Gastrocnemius medialis (tissue), 4 donors: ENCODE data around the gene HOXA9.

Experiments used
- POLR2A ChIP-seq, 2 donors: fragments of 450-650 bp; IDR thresholded peaks; one replicate each; pipeline ENCODE4 v1.6.1; 2017; ENCODE audit warnings: antibody characterized with exemption in 2 of 2, mild to moderate bottlenecking in 2 of 2, moderate library complexity in 2 of 2
- TF ChIP-seq, protein P1 (sequence below), 5 experiments: fragments of 450-650 bp in 3 of 5; fragments of 200-600 bp in 2 of 5; sonication (generic) in 2 of 5; IDR thresholded peaks in 4 of 5; conservative IDR thresholded peaks in 1 of 5; 1 replicate in 4 of 5; 2 replicates in 1 of 5; pipeline ENCODE4 v1.5.1; 2016 to 2019; ENCODE audit warnings: antibody characterized with exemption in 5 of 5, mild to moderate bottlenecking in 3 of 5, moderate library complexity in 3 of 5

DNA sequence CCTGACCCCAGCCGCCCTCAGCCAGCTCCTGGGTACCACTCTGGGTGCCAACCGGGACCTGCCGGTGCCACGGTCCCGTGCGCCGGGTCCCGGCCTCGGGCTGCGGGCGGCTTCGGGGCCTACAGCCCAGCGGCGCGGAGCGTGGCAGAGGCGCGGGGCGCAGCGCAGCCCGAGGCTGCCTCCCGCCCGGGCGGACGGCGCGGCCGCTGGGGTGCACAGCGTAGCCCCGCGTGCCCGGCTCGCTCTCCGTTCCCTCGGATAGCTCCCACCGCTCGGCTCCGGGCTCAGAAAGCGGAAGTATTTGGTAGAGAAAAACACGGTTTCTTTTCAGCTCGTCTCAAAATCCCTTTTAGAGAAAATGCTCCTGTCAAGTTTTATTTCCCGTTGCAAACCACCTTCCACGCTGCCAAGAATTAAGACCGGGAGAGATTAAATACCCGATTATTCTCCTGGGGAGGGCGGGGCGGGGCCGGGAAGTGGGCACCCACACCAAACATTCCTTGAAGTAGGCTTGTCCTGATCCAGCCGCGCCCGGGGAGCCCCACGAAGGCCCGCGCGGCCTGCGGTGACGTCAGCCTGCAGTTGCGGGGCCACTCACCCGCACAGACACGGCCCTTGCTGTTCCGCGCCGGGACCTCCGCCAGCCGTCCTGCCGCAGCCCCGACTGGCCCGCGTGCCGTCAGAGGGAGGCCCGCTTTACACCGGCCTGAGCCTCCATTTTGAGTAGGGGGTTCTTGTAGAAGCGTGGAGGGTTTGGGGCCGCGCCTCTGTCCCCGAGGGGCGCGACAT lies 27.4 kb upstream of the HOXA9 start:
- TF ChIP-seq POLR2A (IDR thresholded peaks at IDR 0.05): no peak
- TF ChIP-seq, protein P1, sequence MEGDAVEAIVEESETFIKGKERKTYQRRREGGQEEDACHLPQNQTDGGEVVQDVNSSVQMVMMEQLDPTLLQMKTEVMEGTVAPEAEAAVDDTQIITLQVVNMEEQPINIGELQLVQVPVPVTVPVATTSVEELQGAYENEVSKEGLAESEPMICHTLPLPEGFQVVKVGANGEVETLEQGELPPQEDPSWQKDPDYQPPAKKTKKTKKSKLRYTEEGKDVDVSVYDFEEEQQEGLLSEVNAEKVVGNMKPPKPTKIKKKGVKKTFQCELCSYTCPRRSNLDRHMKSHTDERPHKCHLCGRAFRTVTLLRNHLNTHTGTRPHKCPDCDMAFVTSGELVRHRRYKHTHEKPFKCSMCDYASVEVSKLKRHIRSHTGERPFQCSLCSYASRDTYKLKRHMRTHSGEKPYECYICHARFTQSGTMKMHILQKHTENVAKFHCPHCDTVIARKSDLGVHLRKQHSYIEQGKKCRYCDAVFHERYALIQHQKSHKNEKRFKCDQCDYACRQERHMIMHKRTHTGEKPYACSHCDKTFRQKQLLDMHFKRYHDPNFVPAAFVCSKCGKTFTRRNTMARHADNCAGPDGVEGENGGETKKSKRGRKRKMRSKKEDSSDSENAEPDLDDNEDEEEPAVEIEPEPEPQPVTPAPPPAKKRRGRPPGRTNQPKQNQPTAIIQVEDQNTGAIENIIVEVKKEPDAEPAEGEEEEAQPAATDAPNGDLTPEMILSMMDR (IDR thresholded peaks at IDR 0.05 in 4 of 5, conservative IDR thresholded peaks at IDR 0.05 in 1 of 5): no peak
